GM12878 (cell line): ENCODE data around the gene MFSD12. TPM values are rescaled to one million over a fixed set of nuclear protein-coding genes. Genes with fewer than 3 reads are reported as not detected.

Experiments
- BCL3 ChIP-seq: IDR thresholded peaks from 2 replicates; pipeline ENCODE4 v1.6.1; 2011; ENCODE audit warnings: borderline replicate concordance, low read depth, mild to moderate bottlenecking, moderate library complexity, low read length; ENCODE audit not compliant: insufficient read depth, poor library complexity, severe bottlenecking
- CBX3 ChIP-seq: fragments of 200-600 bp; sonication (generic); IDR thresholded peaks from 2 replicates; pipeline ENCODE4 v1.6.1; 2016; ENCODE audit warnings: low read depth, borderline replicate concordance
- CBX5 ChIP-seq: sonication (generic); IDR thresholded peaks from 2 replicates; pipeline ENCODE4 v1.6.1; 2016; ENCODE audit warnings: low read depth, moderate library complexity, mild to moderate bottlenecking, inconsistent platforms
- CEBPB ChIP-seq, 2 experiments: fragments of 150-350 bp in 1 of 2; IDR thresholded peaks; 2 replicates each; pipeline ENCODE4 v1.6.1; 2012 to 2014; ENCODE audit warnings: low read depth in 2 of 2, low read length in 2 of 2, borderline replicate concordance in 1 of 2, inconsistent platforms in 1 of 2
- E2F4 ChIP-seq: IDR thresholded peaks from 2 replicates; pipeline ENCODE4 v1.6.1; 2012; ENCODE audit warnings: low read depth, low read length, improper control_type of control experiment
- E4F1 ChIP-seq: fragments of 450-650 bp; IDR thresholded peaks from 2 replicates; pipeline ENCODE4 v1.6.1; 2018; ENCODE audit warnings: borderline replicate concordance, mild to moderate bottlenecking; ENCODE audit not compliant: partially characterized antibody
- EGR1 ChIP-seq, 2 experiments: IDR thresholded peaks; 1 replicate in 1 of 2; 2 replicates in 1 of 2; pipeline ENCODE4 v1.6.1; 2011 to 2012; ENCODE audit warnings: low read depth in 2 of 2, low read length in 2 of 2, borderline replicate concordance in 1 of 2, mild to moderate bottlenecking in 1 of 2, moderate library complexity in 1 of 2
- FOXK2 ChIP-seq: fragments of 450-650 bp; IDR thresholded peaks from 2 replicates; pipeline ENCODE4 v1.6.1; 2017; ENCODE audit warnings: mild to moderate bottlenecking, moderate library complexity
- KLF5 ChIP-seq: fragments of 450-650 bp; IDR thresholded peaks from 2 replicates; pipeline ENCODE4 v1.6.1; 2014; ENCODE audit warnings: mild to moderate bottlenecking; ENCODE audit not compliant: partially characterized antibody
- NR2C2 ChIP-seq: IDR thresholded peaks from 2 replicates; pipeline ENCODE4 v1.6.1; 2011; ENCODE audit warnings: borderline replicate concordance, low read depth; ENCODE audit not compliant: control insufficient read depth, insufficient read length
- PML ChIP-seq: IDR thresholded peaks from 2 replicates; pipeline ENCODE4 v1.6.1; 2012; ENCODE audit warnings: low read length, inconsistent platforms
- RFX5 ChIP-seq: IDR thresholded peaks from 2 replicates; pipeline ENCODE4 v1.6.1; 2011; ENCODE audit warnings: low read depth, low read length, improper control_type of control experiment
- RUNX3 ChIP-seq: IDR thresholded peaks from 2 replicates; pipeline ENCODE4 v1.6.1; 2012; ENCODE audit warnings: low read length, inconsistent platforms
- polyA plus RNA-seq, 11 experiments: library from polyadenylated mRNA; depleted of rRNA in 4 of 11; unstranded in 6 of 11; stranded (reverse) in 5 of 11; fragments of >200 nt; fragmentation: Nextera tagmentation in 4 of 11; fragmentation: Illumina TruSeq in 1 of 11; extraction: Ambion mirVana in 4 of 11; extraction: Trizol in 1 of 11; gene quantifications; 1 replicate in 1 of 11; 2 replicates in 10 of 11; pipeline versions ENCODE4 v1.2.1 to v1.2.3, GENCODE V29; 2011 to 2016; ENCODE audit warnings: inconsistent platforms in 2 of 11, missing spikeins in 2 of 11, low read depth in 1 of 11
- total RNA-seq, 4 experiments: library from RNA; depleted of rRNA in 3 of 4; stranded (reverse); fragments of >200 nt in 3 of 4; fragmentation: Illumina TruSeq in 1 of 4; extraction: Trizol in 1 of 4; gene quantifications; 2 replicates each; pipeline versions ENCODE4 v1.2.1 to v1.2.3, GENCODE V29; 2013 to 2021
- TF ChIP-seq, protein P1 (sequence below): fragments of 450-650 bp; IDR thresholded peaks from 2 replicates; pipeline ENCODE4 v1.6.1; 2017; ENCODE audit warnings: mild to moderate bottlenecking, moderate library complexity
- TF ChIP-seq, protein P2 (sequence below): fragments of 450-650 bp; formaldehyde crosslinking; IDR thresholded peaks from 2 replicates; pipeline ENCODE4 v1.4.0; 2022; ENCODE audit warnings: mild to moderate bottlenecking, moderate library complexity

The MFSD12 gene
- total and polyA plus RNA-seq, 10 of the 15 experiments (the other 5 are each of a cell fraction or from before 2014, with no cell fraction given), result 0.58 to 65.9 (median 16.8) TPM

GRCh38 chr19:3505598-3506383 is 51.6 kb downstream of the MFSD12 start, which contains the start of gene FZR1 (continued):
- peak; percentile 87 for TF ChIP-seq E2F4
- TF ChIP-seq FOXK2, result peak; percentile 54
- TF ChIP-seq RUNX3, result 0 out of 2 replicates have a peak, but pooled peaks have one; percentile 7
- no peak for TF ChIP-seq CEBPB (IDR thresholded peaks at IDR 0.05; ENCODE audit: borderline replicate concordance in 1 of 2, low read depth in 2 of 2, low read length in 2 of 2)
- no peak for TF ChIP-seq PML
- TF ChIP-seq, protein P1, sequence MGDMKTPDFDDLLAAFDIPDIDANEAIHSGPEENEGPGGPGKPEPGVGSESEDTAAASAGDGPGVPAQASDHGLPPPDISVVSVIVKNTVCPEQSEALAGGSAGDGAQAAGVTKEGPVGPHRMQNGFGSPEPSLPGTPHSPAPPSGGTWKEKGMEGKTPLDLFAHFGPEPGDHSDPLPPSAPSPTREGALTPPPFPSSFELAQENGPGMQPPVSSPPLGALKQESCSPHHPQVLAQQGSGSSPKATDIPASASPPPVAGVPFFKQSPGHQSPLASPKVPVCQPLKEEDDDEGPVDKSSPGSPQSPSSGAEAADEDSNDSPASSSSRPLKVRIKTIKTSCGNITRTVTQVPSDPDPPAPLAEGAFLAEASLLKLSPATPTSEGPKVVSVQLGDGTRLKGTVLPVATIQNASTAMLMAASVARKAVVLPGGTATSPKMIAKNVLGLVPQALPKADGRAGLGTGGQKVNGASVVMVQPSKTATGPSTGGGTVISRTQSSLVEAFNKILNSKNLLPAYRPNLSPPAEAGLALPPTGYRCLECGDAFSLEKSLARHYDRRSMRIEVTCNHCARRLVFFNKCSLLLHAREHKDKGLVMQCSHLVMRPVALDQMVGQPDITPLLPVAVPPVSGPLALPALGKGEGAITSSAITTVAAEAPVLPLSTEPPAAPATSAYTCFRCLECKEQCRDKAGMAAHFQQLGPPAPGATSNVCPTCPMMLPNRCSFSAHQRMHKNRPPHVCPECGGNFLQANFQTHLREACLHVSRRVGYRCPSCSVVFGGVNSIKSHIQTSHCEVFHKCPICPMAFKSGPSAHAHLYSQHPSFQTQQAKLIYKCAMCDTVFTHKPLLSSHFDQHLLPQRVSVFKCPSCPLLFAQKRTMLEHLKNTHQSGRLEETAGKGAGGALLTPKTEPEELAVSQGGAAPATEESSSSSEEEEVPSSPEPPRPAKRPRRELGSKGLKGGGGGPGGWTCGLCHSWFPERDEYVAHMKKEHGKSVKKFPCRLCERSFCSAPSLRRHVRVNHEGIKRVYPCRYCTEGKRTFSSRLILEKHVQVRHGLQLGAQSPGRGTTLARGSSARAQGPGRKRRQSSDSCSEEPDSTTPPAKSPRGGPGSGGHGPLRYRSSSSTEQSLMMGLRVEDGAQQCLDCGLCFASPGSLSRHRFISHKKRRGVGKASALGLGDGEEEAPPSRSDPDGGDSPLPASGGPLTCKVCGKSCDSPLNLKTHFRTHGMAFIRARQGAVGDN, result peak; percentile 24
- TF ChIP-seq EGR1 (IDR thresholded peaks at IDR 0.05; ENCODE audit: borderline replicate concordance in 1 of 2, low read depth in 2 of 2, low read length in 2 of 2), result peak in 1 of 2 experiments; percentile 83; a peak in 1 of 3 replicates
- peak; percentile 73 for TF ChIP-seq KLF5
- no peak for TF ChIP-seq NR2C2
- peak; percentile 82 for TF ChIP-seq E4F1
- peak; percentile 50; the same call in 1 of the 2 replicates for TF ChIP-seq RFX5
- no peak for TF ChIP-seq CBX3
- TF ChIP-seq, protein P2, sequence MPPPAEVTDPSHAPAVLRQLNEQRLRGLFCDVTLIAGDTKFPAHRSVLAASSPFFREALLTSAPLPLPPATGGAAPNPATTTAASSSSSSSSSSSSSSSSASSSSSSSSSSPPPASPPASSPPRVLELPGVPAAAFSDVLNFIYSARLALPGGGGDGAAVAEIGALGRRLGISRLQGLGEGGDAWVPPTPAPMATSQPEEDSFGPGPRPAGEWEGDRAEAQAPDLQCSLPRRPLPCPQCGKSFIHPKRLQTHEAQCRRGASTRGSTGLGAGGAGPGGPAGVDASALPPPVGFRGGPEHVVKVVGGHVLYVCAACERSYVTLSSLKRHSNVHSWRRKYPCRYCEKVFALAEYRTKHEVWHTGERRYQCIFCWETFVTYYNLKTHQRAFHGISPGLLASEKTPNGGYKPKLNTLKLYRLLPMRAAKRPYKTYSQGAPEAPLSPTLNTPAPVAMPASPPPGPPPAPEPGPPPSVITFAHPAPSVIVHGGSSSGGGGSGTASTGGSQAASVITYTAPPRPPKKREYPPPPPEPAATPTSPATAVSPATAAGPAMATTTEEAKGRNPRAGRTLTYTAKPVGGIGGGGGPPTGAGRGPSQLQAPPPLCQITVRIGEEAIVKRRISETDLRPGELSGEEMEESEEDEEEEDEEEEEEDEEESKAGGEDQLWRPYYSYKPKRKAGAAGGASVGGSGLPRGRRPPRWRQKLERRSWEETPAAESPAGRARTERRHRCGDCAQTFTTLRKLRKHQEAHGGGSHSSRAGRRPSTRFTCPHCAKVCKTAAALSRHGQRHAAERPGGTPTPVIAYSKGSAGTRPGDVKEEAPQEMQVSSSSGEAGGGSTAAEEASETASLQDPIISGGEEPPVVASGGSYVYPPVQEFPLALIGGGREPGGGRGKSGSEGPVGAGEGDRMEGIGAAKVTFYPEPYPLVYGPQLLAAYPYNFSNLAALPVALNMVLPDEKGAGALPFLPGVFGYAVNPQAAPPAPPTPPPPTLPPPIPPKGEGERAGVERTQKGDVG (CRISPR knock-in tag), result no peak
- TF ChIP-seq BCL3, result no peak
- TF ChIP-seq CBX5, result no peak
